K562 (cell line): ENCODE data around the gene ZCRB1. TPM values are rescaled to one million over a fixed set of nuclear protein-coding genes. Genes with fewer than 3 reads are reported as not detected.

Source experiments
- BHLHE40 ChIP-seq: IDR thresholded peaks from 2 replicates; pipeline ENCODE4 v1.6.1; 2011; ENCODE audit warnings: low read length, improper control_type of control experiment
- DMBX1 ChIP-seq: fragments of 250-450 bp; sonication (Bioruptor Pico); IDR thresholded peaks from 2 replicates; pipeline ENCODE4 v1.8.0; 2022; ENCODE audit warnings: inconsistent platforms, mild to moderate bottlenecking, moderate library complexity, borderline replicate concordance
- FOSL1 ChIP-seq: fragments of 200-800 bp; sonication (Bioruptor generic); conservative IDR thresholded peaks from 2 replicates; pipeline ENCODE4 v1.6.1; 2016; ENCODE audit warnings: missing genetic modification characterization, missing compliant biosample characterization
- GTF2E2 ChIP-seq: fragments of 200-800 bp; sonication (Bioruptor generic); IDR thresholded peaks from 2 replicates; pipeline ENCODE4 v1.6.1; 2016; ENCODE audit warnings: missing genetic modification characterization, missing compliant biosample characterization
- HDAC2 ChIP-seq: fragments of 450-650 bp; IDR thresholded peaks from 2 replicates; pipeline ENCODE4 v1.6.1; 2016; ENCODE audit warnings: mild to moderate bottlenecking
- JUND ChIP-seq, 2 experiments: IDR thresholded peaks; 2 replicates in 1 of 2; 3 replicates in 1 of 2; pipeline ENCODE4 v1.6.1; 2011; ENCODE audit warnings: borderline replicate concordance in 2 of 2, low read depth in 2 of 2, low read length in 2 of 2, improper control_type of control experiment in 1 of 2, missing biosample characterization in 1 of 2, missing genetic modification characterization in 1 of 2, missing genetic modification reagents in 1 of 2
- MBD2 ChIP-seq: sonication (generic); IDR thresholded peaks from 2 replicates; pipeline ENCODE4 v1.6.1; 2016; ENCODE audit warnings: low read depth, borderline replicate concordance
- NBN ChIP-seq: fragments of 450-650 bp; IDR thresholded peaks from 2 replicates; pipeline ENCODE4 v1.6.1; 2016; ENCODE audit warnings: low read depth, mild to moderate bottlenecking
- NFRKB ChIP-seq: fragments of 450-650 bp; IDR thresholded peaks from 2 replicates; pipeline ENCODE4 v1.6.1; 2016; ENCODE audit warnings: low read depth
- RBBP5 ChIP-seq: fragments of 200-600 bp; sonication (generic); IDR thresholded peaks from 2 replicates; pipeline ENCODE4 v1.6.1; 2012; ENCODE audit warnings: borderline replicate concordance, mild to moderate bottlenecking, low read length, control low read depth, inconsistent platforms; ENCODE audit not compliant: insufficient read depth, poor library complexity, severe bottlenecking
- SUPT5H ChIP-seq: fragments of 450-650 bp; IDR thresholded peaks from 2 replicates; pipeline ENCODE4 v1.6.1; 2016
- TAF1 ChIP-seq: IDR thresholded peaks from 2 replicates; pipeline ENCODE4 v1.6.1; 2011; ENCODE audit warnings: mild to moderate bottlenecking, low read length, moderate library complexity; ENCODE audit not compliant: insufficient read depth, control insufficient read depth, severe bottlenecking; ENCODE audit errors: extremely low read depth
- ZBTB8A ChIP-seq: fragments of 450-650 bp; IDR thresholded peaks from 2 replicates; pipeline ENCODE4 v1.6.1; 2018; ENCODE audit warnings: mild to moderate bottlenecking, moderate library complexity; ENCODE audit not compliant: partially characterized antibody
- ZNF780A ChIP-seq: fragments of 250-450 bp; sonication (Bioruptor Pico); IDR thresholded peaks from 2 replicates; pipeline ENCODE4 v1.5.0; 2021; ENCODE audit warnings: mild to moderate bottlenecking
- polyA plus RNA-seq, 8 experiments: library from polyadenylated mRNA; depleted of rRNA in 4 of 8; stranded (reverse) in 5 of 8; unstranded in 3 of 8; fragments of >200 nt; fragmentation: Nextera tagmentation in 2 of 8; fragmentation: Illumina TruSeq in 1 of 8; extraction: Ambion mirVana in 2 of 8; extraction: Trizol in 1 of 8; gene quantifications; 2 replicates each; pipeline versions ENCODE4 v1.2.1 to v1.2.3, GENCODE V29; 2011 to 2014; ENCODE audit warnings: inconsistent platforms in 1 of 8, missing spikeins in 1 of 8
- total RNA-seq, 7 experiments: library from RNA; depleted of rRNA in 6 of 7; stranded (reverse); fragments of >200 nt in 6 of 7; fragmentation: Illumina TruSeq in 2 of 7; extraction: Trizol in 2 of 7; gene quantifications; 2 replicates each; pipeline versions ENCODE4 v1.2.1 to v1.2.3, GENCODE V29; 2011 to 2021; ENCODE audit warnings: low replicate concordance in 1 of 7
- TF ChIP-seq, protein P1 (sequence below): fragments of 250-450 bp; sonication (Bioruptor Pico); IDR thresholded peaks from 2 replicates; pipeline ENCODE4 v1.6.1; 2021; ENCODE audit warnings: mild to moderate bottlenecking
- TF ChIP-seq, protein P2 (sequence below), 2 experiments: IDR thresholded peaks; 2 replicates each; pipeline ENCODE4 v1.6.1; 2012; ENCODE audit warnings: improper control_type of control experiment in 2 of 2, low read depth in 2 of 2, low read length in 2 of 2, borderline replicate concordance in 1 of 2
- TF ChIP-seq, protein P3 (sequence below): sonication (generic); formaldehyde crosslinking; IDR thresholded peaks from 2 replicates; pipeline ENCODE4 v1.9.0; 2022; ENCODE audit warnings: mild to moderate bottlenecking, missing genetic modification reagents
- TF ChIP-seq, protein P4 (sequence below): sonication (generic); formaldehyde crosslinking; IDR thresholded peaks from 2 replicates; pipeline ENCODE4 v1.8.0; 2022; ENCODE audit warnings: mild to moderate bottlenecking, missing genetic modification reagents

ZCRB1 gene
- total and polyA plus RNA-seq, 9 of the 15 experiments (the other 6 are each of a cell fraction or from before 2014, with no cell fraction given): 36.0 to 102 (median 51.0) TPM

DNA sequence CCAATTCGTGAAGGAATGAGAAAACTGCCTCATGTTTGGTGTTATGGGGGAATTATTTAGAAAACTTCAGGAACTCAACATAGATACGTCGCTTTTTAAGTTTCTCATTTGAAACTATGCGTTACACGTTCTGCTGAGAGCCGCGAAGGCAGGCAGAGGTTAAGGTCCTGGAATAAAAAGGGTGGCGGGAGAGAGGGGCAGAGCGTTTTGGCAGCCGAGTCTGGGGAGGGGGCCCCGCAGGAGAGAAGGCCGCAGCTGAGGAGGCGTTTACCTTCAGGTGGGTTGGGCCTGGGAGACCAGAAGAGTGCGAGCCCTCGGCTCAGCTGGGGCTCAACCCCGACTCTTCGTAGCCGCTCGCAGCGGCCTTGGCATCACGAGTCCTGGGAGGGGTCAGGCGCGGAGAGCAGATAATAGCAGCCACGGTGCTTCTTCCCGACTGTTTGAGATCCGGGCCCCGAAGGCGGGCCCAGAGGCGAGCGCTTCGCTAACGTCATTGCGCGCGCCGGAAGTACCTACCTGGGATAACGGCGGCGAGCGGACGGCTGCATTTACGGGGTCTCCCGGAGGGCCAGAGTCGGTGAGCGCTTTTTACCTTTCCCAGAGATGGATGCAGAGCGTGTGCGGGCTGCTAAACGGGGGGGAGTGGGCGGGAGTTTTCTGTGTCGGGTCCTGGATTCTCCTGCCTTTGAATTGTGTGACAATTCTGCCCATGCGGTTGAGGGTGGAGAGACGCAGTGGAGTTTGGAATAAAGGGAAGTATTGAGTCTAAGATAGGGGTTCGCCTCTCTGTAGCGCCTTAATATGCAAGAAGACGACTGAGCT lies at the start of gene ZCRB1, which contains the start of gene PPHLN1 (continued):
- TF ChIP-seq ZBTB8A (no peak), HDAC2 (peak; percentile 53; the same call in 1 of the 2 replicates), BHLHE40 (peak; percentile 63; the same call in 1 of the 2 replicates), ZNF780A (CRISPR knock-in tag) (no peak), RBBP5 (peak; percentile 98), FOSL1 (tag) (no peak), GTF2E2 (tag) (peak; percentile 62; the same call in 1 of the 2 replicates), JUND (IDR thresholded peaks at IDR 0.05; ENCODE audit: borderline replicate concordance, low read depth, low read length) (peak; percentile 56; the same call in 1 of the 2 replicates), JUND (tag; IDR thresholded peaks at IDR 0.05; ENCODE audit: borderline replicate concordance, low read depth, low read length) (no peak; the same call in 2 of the 3 replicates), NBN (peak; percentile 70), DMBX1 (CRISPR knock-in tag) (no peak), TAF1 (peak; percentile 91), MBD2 (peak; percentile 36; the same call in 1 of the 2 replicates), NFRKB (peak; percentile 59; the same call in 1 of the 2 replicates), SUPT5H (peak; percentile 88)
- TF ChIP-seq, protein P1, sequence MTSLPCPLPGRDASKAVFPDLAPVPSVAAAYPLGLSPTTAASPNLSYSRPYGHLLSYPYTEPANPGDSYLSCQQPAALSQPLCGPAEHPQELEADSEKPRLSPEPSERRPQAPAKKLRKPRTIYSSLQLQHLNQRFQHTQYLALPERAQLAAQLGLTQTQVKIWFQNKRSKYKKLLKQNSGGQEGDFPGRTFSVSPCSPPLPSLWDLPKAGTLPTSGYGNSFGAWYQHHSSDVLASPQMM (CRISPR knock-in tag): no peak
- TF ChIP-seq, protein P2, sequence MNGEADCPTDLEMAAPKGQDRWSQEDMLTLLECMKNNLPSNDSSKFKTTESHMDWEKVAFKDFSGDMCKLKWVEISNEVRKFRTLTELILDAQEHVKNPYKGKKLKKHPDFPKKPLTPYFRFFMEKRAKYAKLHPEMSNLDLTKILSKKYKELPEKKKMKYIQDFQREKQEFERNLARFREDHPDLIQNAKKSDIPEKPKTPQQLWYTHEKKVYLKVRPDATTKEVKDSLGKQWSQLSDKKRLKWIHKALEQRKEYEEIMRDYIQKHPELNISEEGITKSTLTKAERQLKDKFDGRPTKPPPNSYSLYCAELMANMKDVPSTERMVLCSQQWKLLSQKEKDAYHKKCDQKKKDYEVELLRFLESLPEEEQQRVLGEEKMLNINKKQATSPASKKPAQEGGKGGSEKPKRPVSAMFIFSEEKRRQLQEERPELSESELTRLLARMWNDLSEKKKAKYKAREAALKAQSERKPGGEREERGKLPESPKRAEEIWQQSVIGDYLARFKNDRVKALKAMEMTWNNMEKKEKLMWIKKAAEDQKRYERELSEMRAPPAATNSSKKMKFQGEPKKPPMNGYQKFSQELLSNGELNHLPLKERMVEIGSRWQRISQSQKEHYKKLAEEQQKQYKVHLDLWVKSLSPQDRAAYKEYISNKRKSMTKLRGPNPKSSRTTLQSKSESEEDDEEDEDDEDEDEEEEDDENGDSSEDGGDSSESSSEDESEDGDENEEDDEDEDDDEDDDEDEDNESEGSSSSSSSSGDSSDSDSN (IDR thresholded peaks at IDR 0.05; ENCODE audit: borderline replicate concordance in 1 of 2, low read depth in 2 of 2, low read length in 2 of 2): peak in 1 of 2 experiments; percentile 70; a peak in 2 of 4 replicates
- TF ChIP-seq, protein P3, sequence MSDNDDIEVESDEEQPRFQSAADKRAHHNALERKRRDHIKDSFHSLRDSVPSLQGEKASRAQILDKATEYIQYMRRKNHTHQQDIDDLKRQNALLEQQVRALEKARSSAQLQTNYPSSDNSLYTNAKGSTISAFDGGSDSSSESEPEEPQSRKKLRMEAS (CRISPR knock-in tag): peak; percentile 63
- TF ChIP-seq, protein P4, sequence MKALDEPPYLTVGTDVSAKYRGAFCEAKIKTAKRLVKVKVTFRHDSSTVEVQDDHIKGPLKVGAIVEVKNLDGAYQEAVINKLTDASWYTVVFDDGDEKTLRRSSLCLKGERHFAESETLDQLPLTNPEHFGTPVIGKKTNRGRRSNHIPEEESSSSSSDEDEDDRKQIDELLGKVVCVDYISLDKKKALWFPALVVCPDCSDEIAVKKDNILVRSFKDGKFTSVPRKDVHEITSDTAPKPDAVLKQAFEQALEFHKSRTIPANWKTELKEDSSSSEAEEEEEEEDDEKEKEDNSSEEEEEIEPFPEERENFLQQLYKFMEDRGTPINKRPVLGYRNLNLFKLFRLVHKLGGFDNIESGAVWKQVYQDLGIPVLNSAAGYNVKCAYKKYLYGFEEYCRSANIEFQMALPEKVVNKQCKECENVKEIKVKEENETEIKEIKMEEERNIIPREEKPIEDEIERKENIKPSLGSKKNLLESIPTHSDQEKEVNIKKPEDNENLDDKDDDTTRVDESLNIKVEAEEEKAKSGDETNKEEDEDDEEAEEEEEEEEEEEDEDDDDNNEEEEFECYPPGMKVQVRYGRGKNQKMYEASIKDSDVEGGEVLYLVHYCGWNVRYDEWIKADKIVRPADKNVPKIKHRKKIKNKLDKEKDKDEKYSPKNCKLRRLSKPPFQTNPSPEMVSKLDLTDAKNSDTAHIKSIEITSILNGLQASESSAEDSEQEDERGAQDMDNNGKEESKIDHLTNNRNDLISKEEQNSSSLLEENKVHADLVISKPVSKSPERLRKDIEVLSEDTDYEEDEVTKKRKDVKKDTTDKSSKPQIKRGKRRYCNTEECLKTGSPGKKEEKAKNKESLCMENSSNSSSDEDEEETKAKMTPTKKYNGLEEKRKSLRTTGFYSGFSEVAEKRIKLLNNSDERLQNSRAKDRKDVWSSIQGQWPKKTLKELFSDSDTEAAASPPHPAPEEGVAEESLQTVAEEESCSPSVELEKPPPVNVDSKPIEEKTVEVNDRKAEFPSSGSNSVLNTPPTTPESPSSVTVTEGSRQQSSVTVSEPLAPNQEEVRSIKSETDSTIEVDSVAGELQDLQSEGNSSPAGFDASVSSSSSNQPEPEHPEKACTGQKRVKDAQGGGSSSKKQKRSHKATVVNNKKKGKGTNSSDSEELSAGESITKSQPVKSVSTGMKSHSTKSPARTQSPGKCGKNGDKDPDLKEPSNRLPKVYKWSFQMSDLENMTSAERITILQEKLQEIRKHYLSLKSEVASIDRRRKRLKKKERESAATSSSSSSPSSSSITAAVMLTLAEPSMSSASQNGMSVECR: peak; percentile 76
